GM18858 (cell line): ENCODE data around the gene RRP36.
"Not testable (repeated sequence)": the region's sequence is repeated elsewhere in the genome, so short reads cannot be mapped to it uniquely, and the experiment has no call there.

Experiments
- ATAC-seq: cut with Tn5 transposase; IDR thresholded peaks from one replicate; pipeline ENCODE4 v1.9.1; 2021; ENCODE audit not compliant: unreplicated experiment

The RRP36 gene

GRCh38 chr6:43021270-43022047 is at the start of gene RRP36:
TSS of gene RRP36 (plus strand) at chr6:43021623. CDS start at chr6:43021655, 32 bp downstream.
- peak; percentile 63 for ATAC-seq

GRCh38 chr6:42971746-42972327 is 49.6 kb upstream of the RRP36 start:
- ATAC-seq: no peak

GRCh38 chr6:42973926-42974325 is 47.5 kb upstream of the RRP36 start:
- no peak for ATAC-seq

GRCh38 chr6:42974919-42975505 is 46.4 kb upstream of the RRP36 start:
- ATAC-seq: no peak

- no peak for ATAC-seq
Measured at GRCh38 chr6:42978487-42978838, 43.0 kb upstream of the RRP36 start.

GRCh38 chr6:42978839-42979522 is 42.4 kb upstream of the RRP36 start, which contains the start of gene PEX6:
TSS of gene PEX6 (minus strand) at chr6:42979181. CDS start at chr6:42979150, 31 bp downstream.
- ATAC-seq: peak; percentile 82

GRCh38 chr6:42979523-42980177 is 41.8 kb upstream of the RRP36 start:
- ATAC-seq: no peak

GRCh38 chr6:42981836-42982235 is 39.6 kb upstream of the RRP36 start:
- no peak for ATAC-seq

- ATAC-seq: peak; percentile 86
Measured at GRCh38 chr6:42984001-42984923, 37.2 kb upstream of the RRP36 start, which contains the start of gene PPP2R5D. TSS of gene PPP2R5D (plus strand) at chr6:42984570. CDS start at chr6:42984678, 108 bp downstream.

GRCh38 chr6:42984924-42985475 is 36.4 kb upstream of the RRP36 start:
- no peak for ATAC-seq

GRCh38 chr6:42987533-42988451 is 33.6 kb upstream of the RRP36 start:
- no peak for ATAC-seq

GRCh38 chr6:42988486-42989020 is 32.9 kb upstream of the RRP36 start:
- ATAC-seq: no peak

GRCh38 chr6:42989923-42990322 is 31.5 kb upstream of the RRP36 start:
- ATAC-seq: no peak

GRCh38 chr6:42993445-42993844 is 28.0 kb upstream of the RRP36 start:
- ATAC-seq: no peak

GRCh38 chr6:42996513-42996912 is 24.9 kb upstream of the RRP36 start:
- no peak for ATAC-seq

- ATAC-seq: not testable (repeated sequence)
Measured at GRCh38 chr6:42998205-42998604, 23.2 kb upstream of the RRP36 start.

GRCh38 chr6:43001843-43002242 is 19.6 kb upstream of the RRP36 start:
- ATAC-seq: no peak

GRCh38 chr6:43005844-43006243 is 15.6 kb upstream of the RRP36 start:
- no peak for ATAC-seq
